ENCODE measurements around the gene RELT. TPM values are rescaled to one million over a fixed set of nuclear protein-coding genes. Genes with fewer than 3 reads are reported as not detected.

The RELT gene
- total and polyA plus RNA-seq, 2 of the 13 experiments (the other 11 are each of a cell fraction or from before 2014, with no cell fraction given) = 2.5 to 4.7 TPM

- TF ChIP-seq HMGXB4 (CRISPR knock-in tag; IDR thresholded peaks at IDR 0.05; ENCODE audit: borderline replicate concordance in 1 of 2, low read depth in 1 of 2) = peak in 1 of 2 experiments; percentile 32; a peak in 2 of 4 replicates
- TF ChIP-seq CREB3 (CRISPR knock-in tag; IDR thresholded peaks at IDR 0.05) = no peak
- TF ChIP-seq PREB (CRISPR knock-in tag; IDR thresholded peaks at IDR 0.05) = no peak
- TF ChIP-seq ZNF777 (CRISPR knock-in tag; IDR thresholded peaks at IDR 0.05) = peak; percentile 63
- no peak for TF ChIP-seq ZNF503 (CRISPR knock-in tag; IDR thresholded peaks at IDR 0.05)
- TF ChIP-seq DZIP1 (CRISPR knock-in tag; IDR thresholded peaks at IDR 0.05) = no peak
- no peak for TF ChIP-seq NFAT5 (CRISPR knock-in tag; IDR thresholded peaks at IDR 0.05)
- TF ChIP-seq ZNF709 (CRISPR knock-in tag; IDR thresholded peaks at IDR 0.05) = no peak; the same call in 1 of the 2 replicates
- peak; percentile 12 for TF ChIP-seq ASH2L (IDR thresholded peaks at IDR 0.05; ENCODE audit: insufficient read length, low read depth, low read length)
- TF ChIP-seq MXD1 (CRISPR knock-in tag; IDR thresholded peaks at IDR 0.05) = peak; percentile 51; the same call in 1 of the 2 replicates
- no peak for TF ChIP-seq ZNF766 (CRISPR knock-in tag; IDR thresholded peaks at IDR 0.05; ENCODE audit: borderline replicate concordance)
- no peak for TF ChIP-seq ZNF674 (CRISPR knock-in tag; IDR thresholded peaks at IDR 0.05; ENCODE audit: low read depth)
These were observed 817 bp downstream of the RELT start (continued) for GRCh38 chr11:73376803-73377629.
